Immature natural killer cell (primary cell): Measurements from ENCODE around the gene SYT11. TPM values are rescaled to one million over a fixed set of nuclear protein-coding genes. Genes with fewer than 3 reads are reported as not detected.
"Not testable (repeated sequence)": the region's sequence is repeated elsewhere in the genome, so short reads cannot be mapped to it uniquely, and the experiment has no call there.

ENCODE experiments used
- DNase-seq, 3 donors: peaks; one replicate each; pipeline ENCODE4 v3.0.0; 2022; ENCODE audit warnings: mixed read lengths in 1 of 3
- H3K27ac Mint-ChIP-seq, 6 donors: one replicate each; pipeline ENCODE4 v1.8.0; 2020; ENCODE audit warnings: mixed read lengths in 6 of 6, mild to moderate bottlenecking in 5 of 6, inconsistent platforms in 4 of 6, moderate library complexity in 3 of 6
- H3K27me3 Mint-ChIP-seq, 3 donors: one replicate each; pipeline ENCODE4 v1.8.0; 2020 to 2021; ENCODE audit warnings: low read depth in 3 of 3, mild to moderate bottlenecking in 3 of 3, mixed read lengths in 3 of 3, moderate library complexity in 3 of 3, inconsistent platforms in 1 of 3
- H3K36me3 Mint-ChIP-seq, 3 donors: one replicate each; pipeline ENCODE4 v1.8.0; 2020; ENCODE audit warnings: mixed read lengths in 3 of 3, inconsistent platforms in 2 of 3, mild to moderate bottlenecking in 2 of 3
- H3K4me1 Mint-ChIP-seq, 2 donors: one replicate each; pipeline ENCODE4 v1.8.0; 2020; ENCODE audit warnings: inconsistent platforms in 2 of 2, mild to moderate bottlenecking in 2 of 2, mixed read lengths in 2 of 2, moderate library complexity in 1 of 2
- H3K4me3 Mint-ChIP-seq, 5 donors: one replicate each; pipeline ENCODE4 v1.8.0; 2020; ENCODE audit warnings: mild to moderate bottlenecking in 5 of 5, mixed read lengths in 5 of 5, inconsistent platforms in 3 of 5, moderate library complexity in 3 of 5
- H3K9me3 Mint-ChIP-seq, 6 donors: one replicate each; pipeline ENCODE4 v1.8.0; 2020; ENCODE audit warnings: mild to moderate bottlenecking in 6 of 6, mixed read lengths in 6 of 6, inconsistent platforms in 4 of 6, moderate library complexity in 3 of 6
- polyA plus RNA-seq, 3 donors: library from polyadenylated mRNA; unstranded; fragments of 300-500 nt; fragmentation: Illumina TruSeq; gene quantifications; one replicate each; pipeline ENCODE4 v1.2.3, GENCODE V29; 2021

The SYT11 gene
- polyA plus RNA-seq, 3 donors from 2014 or later = 28.7 to 40.4 (median 29.8) TPM

- no peak for DNase-seq
- H3K9me3 Mint-ChIP-seq = no peaks in the 10 kb centered on the region
- peak overlapping the region in 2 of 6 donors; percentile 31 to 33 for H3K27ac Mint-ChIP-seq
- H3K27me3 Mint-ChIP-seq = peaks cover 2 to 10% (median 2%) of the 10 kb centered on the region in 3 donors
- H3K4me1 Mint-ChIP-seq = peaks cover 20 to 27% of the 10 kb centered on the region in 2 donors
- H3K4me3 Mint-ChIP-seq = no peak overlapping the region
- peaks cover 17 to 45% (median 23%) of the 10 kb centered on the region in 3 donors for H3K36me3 Mint-ChIP-seq
These were observed 54.8 kb downstream of the SYT11 start for GRCh38 chr1:155913969-155914757.

- Mint-ChIP-seq H3K27ac (no peak overlapping the region), H3K4me3 (no peak overlapping the region), H3K4me1 (no peaks in the 10 kb centered on the region), H3K9me3 (no peaks in the 10 kb centered on the region), H3K36me3 (peaks cover 29 to 62% (median 39%) of the 10 kb centered on the region in 3 donors), H3K27me3 (peaks cover 0 to 4% (median 0%) of the 10 kb centered on the region in 3 donors)
- DNase-seq = no peak
These were observed 59.3 kb downstream of the SYT11 start for GRCh38 chr1:155918660-155919059.

GRCh38 chr1:155919801-155920200, 60.4 kb downstream of the SYT11 start:
- H3K4me1 Mint-ChIP-seq = no peaks in the 10 kb centered on the region
- DNase-seq = no peak
- H3K27ac Mint-ChIP-seq = no peak overlapping the region
- no peaks in the 10 kb centered on the region for H3K9me3 Mint-ChIP-seq
- H3K36me3 Mint-ChIP-seq = peaks cover 25 to 56% (median 36%) of the 10 kb centered on the region in 3 donors
- peaks cover 0 to 4% (median 0%) of the 10 kb centered on the region in 3 donors for H3K27me3 Mint-ChIP-seq
- H3K4me3 Mint-ChIP-seq = no peak overlapping the region

GRCh38 chr1:155920717-155921116, 61.4 kb downstream of the SYT11 start:
- Mint-ChIP-seq H3K4me3 (no peak overlapping the region), H3K27ac (no peak overlapping the region), H3K4me1 (no peaks in the 10 kb centered on the region), H3K36me3 (peaks cover 28 to 58% (median 39%) of the 10 kb centered on the region in 3 donors), H3K9me3 (no peaks in the 10 kb centered on the region), H3K27me3 (peaks cover 0 to 3% (median 0%) of the 10 kb centered on the region in 3 donors)
- no peak for DNase-seq

- Mint-ChIP-seq H3K9me3 (no peaks in the 10 kb centered on the region), H3K4me1 (peaks cover 9 to 18% of the 10 kb centered on the region in 2 donors), H3K27ac (peak overlapping the region in 1 of 6 donors; percentile 2), H3K36me3 (peaks cover 37 to 63% (median 37%) of the 10 kb centered on the region in 3 donors), H3K4me3 (no peak overlapping the region), H3K27me3 (no peaks in the 10 kb centered on the region)
- DNase-seq = no peak
These were observed 66.1 kb downstream of the SYT11 start for GRCh38 chr1:155925506-155925905.

GRCh38 chr1:155929057-155929456, 69.7 kb downstream of the SYT11 start:
- Mint-ChIP-seq H3K36me3 (peaks cover 20 to 39% (median 23%) of the 10 kb centered on the region in 3 donors), H3K4me3 (no peak overlapping the region), H3K4me1 (peaks cover 26 to 37% of the 10 kb centered on the region in 2 donors), H3K27ac (peak overlapping the region in 1 of 6 donors; percentile 64), H3K27me3 (no peaks in the 10 kb centered on the region), H3K9me3 (no peaks in the 10 kb centered on the region)
- DNase-seq = no peak

- not testable (repeated sequence) for H3K9me3 Mint-ChIP-seq, DNase-seq, H3K27me3 Mint-ChIP-seq
- peaks cover 14 to 34% (median 18%) of the 10 kb centered on the region in 3 donors for H3K36me3 Mint-ChIP-seq
- peak overlapping the region; percentile 20 to 77 (median 65) for H3K27ac Mint-ChIP-seq
- peaks cover 26 to 38% of the 10 kb centered on the region in 2 donors for H3K4me1 Mint-ChIP-seq
- peak overlapping the region in 2 of 5 donors; percentile 55 to 66 for H3K4me3 Mint-ChIP-seq
These were observed 71.4 kb downstream of the SYT11 start for GRCh38 chr1:155930725-155931124.

GRCh38 chr1:155931332-155932038, 72.1 kb downstream of the SYT11 start:
- no peaks in the 10 kb centered on the region for H3K27me3 Mint-ChIP-seq
- no peak for DNase-seq
- H3K9me3 Mint-ChIP-seq = no peaks in the 10 kb centered on the region
- H3K4me3 Mint-ChIP-seq = peak overlapping the region; percentile 12 to 66 (median 29)
- H3K27ac Mint-ChIP-seq = peak overlapping the region in 5 of 6 donors; percentile 53 to 70 (median 67)
- H3K36me3 Mint-ChIP-seq = peaks cover 10 to 29% (median 14%) of the 10 kb centered on the region in 3 donors
- peaks cover 30 to 43% of the 10 kb centered on the region in 2 donors for H3K4me1 Mint-ChIP-seq

- Mint-ChIP-seq H3K4me1 (peaks cover 28 to 39% of the 10 kb centered on the region in 2 donors), H3K4me3 (peak overlapping the region in 3 of 5 donors; percentile 23 to 46 (median 27)), H3K27ac (peak overlapping the region in 4 of 6 donors; percentile 50 to 70 (median 55)), H3K9me3 (no peaks in the 10 kb centered on the region), H3K36me3 (peaks cover 5 to 23% (median 8%) of the 10 kb centered on the region in 3 donors), H3K27me3 (no peaks in the 10 kb centered on the region)
- no peak for DNase-seq
These were observed 72.7 kb downstream of the SYT11 start for GRCh38 chr1:155932081-155932480.

GRCh38 chr1:155932487-155932886, 73.1 kb downstream of the SYT11 start:
- Mint-ChIP-seq H3K9me3 (no peaks in the 10 kb centered on the region), H3K4me3 (peak overlapping the region in 4 of 5 donors; percentile 23 to 45 (median 31)), H3K27ac (peak overlapping the region in 2 of 6 donors; percentile 67 to 70), H3K4me1 (peaks cover 28 to 38% of the 10 kb centered on the region in 2 donors), H3K27me3 (no peaks in the 10 kb centered on the region), H3K36me3 (peaks cover 3 to 20% (median 8%) of the 10 kb centered on the region in 3 donors)
- no peak for DNase-seq

- Mint-ChIP-seq H3K4me1 (peaks cover 31 to 38% of the 10 kb centered on the region in 2 donors), H3K4me3 (no peak overlapping the region), H3K27ac (no peak overlapping the region), H3K9me3 (no peaks in the 10 kb centered on the region), H3K27me3 (no peaks in the 10 kb centered on the region), H3K36me3 (peaks cover 0 to 12% (median 8%) of the 10 kb centered on the region in 3 donors)
- no peak for DNase-seq
These were observed 74.3 kb downstream of the SYT11 start for GRCh38 chr1:155933591-155934096.

GRCh38 chr1:155934097-155934935, 74.9 kb downstream of the SYT11 start, which contains the start of gene KHDC4:
Gene KHDC4, minus strand, starts transcription at chr1:155934413. Its CDS starts 40 bp downstream, at chr1:155934373.
- Mint-ChIP-seq H3K27me3 (no peaks in the 10 kb centered on the region), H3K36me3 (peaks cover 0 to 8% (median 4%) of the 10 kb centered on the region in 3 donors), H3K27ac (no peak within 1 kb of the TSS), H3K4me3 (peak within 1 kb of the TSS in 2 of 5 donors; percentile 36 to 58), H3K4me1 (peaks cover 29 to 35% of the 10 kb centered on the region in 2 donors), H3K9me3 (no peaks in the 10 kb centered on the region)
- DNase-seq = peak; percentile 96 to 97 (median 97)
